ENCODE measurements around the gene AMDHD1. TPM values are rescaled to one million over a fixed set of nuclear protein-coding genes. Genes with fewer than 3 reads are reported as not detected.

Gene AMDHD1
- total and polyA plus RNA-seq, 5 experiments from 2014 or later: 0.27 to 2.2 (median 1.2) TPM

DNA sequence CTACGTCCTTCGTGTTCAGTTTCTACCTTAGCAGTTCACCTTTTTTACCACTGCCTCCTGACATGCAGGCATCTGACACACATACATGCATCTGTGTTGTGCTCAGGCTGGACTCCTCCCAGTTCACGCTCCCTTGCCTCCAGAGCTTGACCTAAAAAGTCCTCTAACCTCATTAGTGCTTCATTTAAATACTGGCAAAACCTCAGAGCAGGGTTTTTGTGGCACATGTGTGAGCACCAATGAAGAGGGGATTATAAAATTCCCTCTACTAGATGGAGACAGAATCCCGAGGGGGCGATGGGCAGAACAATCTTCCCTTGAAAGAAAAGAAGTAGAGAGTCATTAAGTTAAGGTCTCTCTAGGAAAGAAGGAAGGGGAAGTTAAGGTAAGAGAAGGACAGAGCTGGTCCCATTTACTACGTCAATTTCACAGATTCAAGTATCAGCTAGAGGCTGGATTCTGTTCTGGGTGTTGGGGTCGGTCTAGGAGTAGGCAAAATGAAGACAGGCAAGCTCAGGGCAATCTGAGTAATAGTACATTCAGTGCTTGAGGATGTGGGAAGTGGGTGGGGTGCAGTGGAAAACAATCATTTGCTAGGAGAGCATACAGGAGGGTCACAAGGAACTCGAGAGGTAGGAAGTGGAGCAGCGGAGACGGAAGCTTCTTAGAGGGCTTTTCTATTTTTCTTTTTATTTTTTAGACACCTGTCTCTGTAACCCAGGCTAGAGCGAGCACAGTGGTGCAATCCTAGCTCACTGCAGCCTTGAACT, 45.6 kb downstream of the AMDHD1 start:
- no peak for DNase-seq
- no peaks in the 10 kb centered on the region for H3K27me3 Mint-ChIP-seq
- H3K9me3 Mint-ChIP-seq: no peaks in the 10 kb centered on the region
- H3K27ac Mint-ChIP-seq: no peak overlapping the region
- POLR2A ChIA-PET: no interaction called here
- H3K36me3 Mint-ChIP-seq: peaks cover 0 to 6% (median 6%) of the 10 kb centered on the region in 3 donors
- H3K4me1 Mint-ChIP-seq: no peaks in the 10 kb centered on the region
- ATAC-seq: no peak
- H3K4me3 Mint-ChIP-seq: no peak overlapping the region

DNA sequence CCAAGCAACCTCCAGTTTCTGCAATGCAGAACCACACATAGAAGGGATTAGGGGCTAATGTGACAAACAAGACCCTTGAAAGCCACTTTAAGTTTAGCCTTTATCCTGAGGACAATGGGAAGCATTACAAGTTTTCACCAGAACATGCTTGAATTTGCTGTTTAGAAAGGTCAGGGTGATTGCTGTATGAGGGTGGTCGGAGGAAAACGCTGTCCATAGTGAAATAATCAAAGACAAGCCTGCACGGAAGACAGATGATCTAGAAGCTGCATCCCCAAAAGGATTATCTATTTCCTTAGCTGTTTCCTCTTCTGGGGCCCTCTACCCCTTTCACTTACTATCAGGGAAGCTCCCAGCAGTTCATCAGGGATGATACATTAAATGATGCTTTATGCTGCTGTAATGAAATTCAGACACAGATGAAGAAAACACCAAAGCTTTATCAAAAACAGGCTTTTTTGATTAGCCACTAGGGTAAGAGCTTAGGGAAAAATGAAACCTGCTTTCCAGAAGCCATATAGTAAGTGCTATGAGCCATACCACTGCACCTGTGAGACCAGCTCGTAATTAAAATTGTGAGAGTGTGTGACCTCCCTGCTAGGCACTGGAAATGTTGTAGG, 46.5 kb downstream of the AMDHD1 start:
- Mint-ChIP-seq H3K4me1 (no peaks in the 10 kb centered on the region), H3K4me3 (no peak overlapping the region), H3K9me3 (no peaks in the 10 kb centered on the region), H3K27me3 (no peaks in the 10 kb centered on the region), H3K27ac (no peak overlapping the region), H3K36me3 (peaks cover 0 to 6% (median 6%) of the 10 kb centered on the region in 3 donors)
- no peak for DNase-seq
- POLR2A ChIA-PET: no interaction called here
- ATAC-seq: no peak

- H3K27ac Mint-ChIP-seq: no peak overlapping the region
- ATAC-seq (no peak), DNase-seq (no peak)
- no peaks in the 10 kb centered on the region for H3K9me3 Mint-ChIP-seq
- POLR2A ChIA-PET: no interaction called here
- no peaks in the 10 kb centered on the region for H3K27me3 Mint-ChIP-seq
- peaks cover 0 to 6% (median 6%) of the 10 kb centered on the region in 3 donors for H3K36me3 Mint-ChIP-seq
- H3K4me3 Mint-ChIP-seq: no peak overlapping the region
- H3K4me1 Mint-ChIP-seq: no peaks in the 10 kb centered on the region
Observed at GRCh38 chr12:95990136-95990535, 47.0 kb downstream of the AMDHD1 start.

GRCh38 chr12:95993907-95994306, 50.8 kb downstream of the AMDHD1 start:
- H3K9me3 Mint-ChIP-seq: no peaks in the 10 kb centered on the region
- H3K4me3 Mint-ChIP-seq: no peak overlapping the region
- H3K27me3 Mint-ChIP-seq: no peaks in the 10 kb centered on the region
- POLR2A ChIA-PET: no interaction called here
- peaks cover 2 to 6% (median 4%) of the 10 kb centered on the region in 4 donors for H3K4me1 Mint-ChIP-seq
- H3K36me3 Mint-ChIP-seq: peaks cover 0 to 11% (median 4%) of the 10 kb centered on the region in 3 donors
- DNase-seq (no peak), ATAC-seq (no peak)
- no peak overlapping the region for H3K27ac Mint-ChIP-seq

DNA sequence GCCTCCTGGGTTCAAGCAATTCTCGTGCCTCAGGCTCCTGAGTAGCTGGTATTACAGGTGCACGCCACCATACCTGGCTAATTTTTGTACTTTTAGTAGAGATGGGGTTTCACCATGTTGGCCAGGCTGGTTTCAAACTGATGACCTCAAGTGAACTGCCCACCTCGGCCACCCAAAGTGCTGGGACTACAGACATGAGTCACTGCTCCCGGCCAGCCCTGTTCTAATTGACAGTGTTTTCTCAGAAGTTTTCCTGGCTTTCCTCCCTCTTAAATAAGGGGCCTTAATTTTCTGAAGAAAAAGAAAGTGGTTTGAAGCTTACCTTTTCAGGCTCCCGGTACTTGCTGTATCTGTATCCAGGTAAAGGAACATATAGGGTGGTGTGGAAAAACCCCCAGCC, 51.3 kb downstream of the AMDHD1 start:
- DNase-seq: no peak
- Mint-ChIP-seq H3K4me3 (no peak overlapping the region), H3K27ac (no peak overlapping the region), H3K36me3 (peaks cover 0 to 11% (median 4%) of the 10 kb centered on the region in 3 donors), H3K4me1 (peaks cover 2 to 7% (median 5%) of the 10 kb centered on the region in 4 donors), H3K27me3 (no peaks in the 10 kb centered on the region), H3K9me3 (no peaks in the 10 kb centered on the region)
- POLR2A ChIA-PET: no interaction called here
- ATAC-seq: no peak

DNA sequence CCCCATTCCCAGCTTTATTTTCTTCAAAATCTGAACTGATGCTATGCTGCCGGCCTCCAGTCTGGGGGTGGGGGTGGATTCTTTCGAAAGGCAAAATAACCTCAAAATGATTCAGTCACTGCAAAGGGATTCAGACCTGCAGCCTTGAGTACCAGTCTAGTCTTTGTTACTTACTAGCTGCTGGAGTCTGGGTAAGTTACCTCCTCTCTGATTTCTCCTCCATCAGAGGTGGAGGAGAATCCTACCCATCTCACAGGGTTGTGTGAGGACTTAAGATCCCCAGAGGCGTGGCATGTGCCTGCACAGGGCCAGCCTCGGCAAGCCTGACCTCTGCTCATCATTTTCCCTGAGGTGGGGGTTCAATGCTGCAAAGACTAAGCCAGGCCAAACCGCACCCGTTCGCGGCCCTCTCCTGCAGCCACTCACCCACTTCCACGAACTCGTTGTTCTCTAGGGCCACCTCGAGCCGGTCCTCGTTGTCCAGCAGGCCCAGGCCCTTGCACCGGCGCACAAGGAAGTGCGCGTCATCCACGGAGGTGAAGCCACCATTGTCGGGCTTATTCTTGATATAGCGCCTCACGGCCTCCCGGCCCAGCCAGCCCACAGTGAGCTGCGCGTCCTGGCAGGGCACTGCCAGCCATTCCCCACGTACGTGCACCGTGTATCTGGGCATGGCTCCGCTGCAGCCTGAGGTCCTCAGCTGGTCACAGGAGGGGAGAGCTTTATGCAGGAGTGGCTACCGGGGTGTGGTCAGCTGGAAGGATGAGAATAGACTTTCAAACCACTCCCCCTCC, 52.3 kb downstream of the AMDHD1 start:
- Mint-ChIP-seq H3K27me3 (no peaks in the 10 kb centered on the region), H3K27ac (no peak overlapping the region), H3K36me3 (peaks cover 0 to 17% (median 4%) of the 10 kb centered on the region in 3 donors), H3K9me3 (no peaks in the 10 kb centered on the region), H3K4me1 (peaks cover 2 to 7% (median 5%) of the 10 kb centered on the region in 4 donors), H3K4me3 (no peak overlapping the region)
- POLR2A ChIA-PET: no interaction called here
- ATAC-seq: no peak
- no peak for DNase-seq

DNA sequence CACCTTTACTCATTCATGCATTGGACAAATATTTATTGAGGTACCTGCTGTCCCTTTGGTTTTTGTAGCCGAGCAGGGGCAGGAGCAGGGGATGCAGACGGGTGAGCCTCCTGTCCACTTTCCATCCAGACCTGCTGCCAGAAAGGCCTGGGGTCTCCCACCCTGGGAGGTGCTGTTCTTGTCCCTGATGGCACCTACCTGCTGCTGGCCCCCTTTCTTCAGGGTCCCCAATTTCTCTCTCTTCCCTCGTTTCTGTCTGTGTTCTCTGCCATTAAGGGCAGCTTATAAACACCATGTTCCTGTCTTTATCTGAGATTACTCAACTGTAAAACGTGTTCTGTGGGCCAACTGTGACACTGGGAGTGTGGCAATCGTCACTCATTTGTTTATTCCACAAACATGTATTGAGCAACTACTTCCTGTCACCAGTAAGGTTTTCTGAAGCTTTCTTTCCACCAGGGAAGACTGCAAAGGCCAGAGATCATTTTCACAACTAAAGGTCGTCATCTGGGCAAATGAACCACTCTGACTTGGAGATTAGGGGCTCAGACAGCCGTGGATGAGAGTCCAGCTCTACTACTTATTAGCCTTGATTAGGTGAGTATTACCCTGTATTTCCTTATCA, 53.0 kb downstream of the AMDHD1 start, which contains the start of gene HAL:
TSS of gene HAL (minus strand) at position 311 of the 625 bp plus-strand sequence. CDS start 434 bp downstream, outside the sequence.
- ATAC-seq (no peak), DNase-seq (no peak)
- H3K27me3 Mint-ChIP-seq: no peaks in the 10 kb centered on the region
- peak within 1 kb of the TSS in 1 of 10 donors; percentile 21 for H3K4me3 Mint-ChIP-seq
- H3K27ac Mint-ChIP-seq: peak within 1 kb of the TSS in 1 of 10 donors; percentile 49
- H3K9me3 Mint-ChIP-seq: no peaks in the 10 kb centered on the region
- POLR2A ChIA-PET: no interaction called here
- peaks cover 0 to 24% (median 4%) of the 10 kb centered on the region in 3 donors for H3K36me3 Mint-ChIP-seq
- peaks cover 2 to 7% (median 5%) of the 10 kb centered on the region in 4 donors for H3K4me1 Mint-ChIP-seq

- H3K9me3 Mint-ChIP-seq: no peaks in the 10 kb centered on the region
- no peaks in the 10 kb centered on the region for H3K27me3 Mint-ChIP-seq
- POLR2A ChIA-PET: no interaction called here
- H3K4me1 Mint-ChIP-seq: peaks cover 2 to 7% (median 5%) of the 10 kb centered on the region in 4 donors
- peak overlapping the region in 1 of 10 donors; percentile 49 for H3K27ac Mint-ChIP-seq
- no peak for DNase-seq
- no peak overlapping the region for H3K4me3 Mint-ChIP-seq
- H3K36me3 Mint-ChIP-seq: peaks cover 0 to 25% (median 4%) of the 10 kb centered on the region in 3 donors
- ATAC-seq: no peak
Observed at GRCh38 chr12:95997276-95997675, 54.1 kb downstream of the AMDHD1 start.

DNA sequence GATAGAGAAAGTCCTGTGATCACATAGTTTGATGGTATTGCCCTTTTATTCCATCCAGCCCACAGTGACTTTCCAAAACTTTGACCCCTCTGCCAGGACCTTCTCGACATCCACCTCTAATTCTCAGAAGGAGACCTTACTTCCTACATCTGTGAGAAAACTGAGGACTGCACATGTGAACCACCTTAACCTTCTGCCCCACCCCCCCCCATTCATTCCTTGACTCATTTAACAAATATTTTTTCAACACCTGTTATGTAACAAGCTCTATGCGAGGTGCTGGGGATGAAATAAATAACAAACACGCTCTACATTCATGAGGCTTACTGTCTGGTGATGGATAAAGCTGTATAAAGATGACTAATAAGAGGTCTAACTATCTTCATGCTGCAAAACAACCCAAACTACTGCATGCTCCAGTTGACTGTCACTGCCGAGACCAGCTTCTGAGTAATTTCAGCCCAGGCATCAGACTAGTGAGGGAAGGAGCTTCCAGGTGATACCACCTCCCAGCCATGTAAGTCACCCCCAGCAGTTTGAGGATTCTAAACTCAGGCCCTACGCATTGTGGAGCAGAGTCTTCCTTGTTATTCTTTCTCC, 54.9 kb downstream of the AMDHD1 start:
- Mint-ChIP-seq H3K27me3 (no peaks in the 10 kb centered on the region), H3K27ac (no peak overlapping the region), H3K36me3 (peaks cover 0 to 30% (median 4%) of the 10 kb centered on the region in 3 donors), H3K4me3 (no peak overlapping the region), H3K9me3 (no peaks in the 10 kb centered on the region), H3K4me1 (peaks cover 2 to 7% (median 5%) of the 10 kb centered on the region in 4 donors)
- POLR2A ChIA-PET: interaction anchor here (1.0 to 1.5 kb wide), 2 partner anchors 38 to 80 kb away, joined by 3 to 5 read pairs; partner anchors contain the start of gene LTA4H
- ATAC-seq (no peak), DNase-seq (no peak)

- H3K9me3 Mint-ChIP-seq: no peaks in the 10 kb centered on the region
- DNase-seq (peak in 9 of 10 donors; percentile 11 to 67 (median 49)), ATAC-seq (peak; percentile 99)
- POLR2A ChIA-PET: interaction anchor here (0.6 to 1.5 kb wide), 4 partner anchors 25 to 82 kb away, joined by 3 to 5 read pairs (median 3); partner anchors contain the start of gene LTA4H
- H3K27me3 Mint-ChIP-seq: no peaks in the 10 kb centered on the region
- peak overlapping the region in 5 of 10 donors; percentile 8 to 53 (median 33) for H3K27ac Mint-ChIP-seq
- H3K4me1 Mint-ChIP-seq: peaks cover 2 to 7% (median 5%) of the 10 kb centered on the region in 4 donors
- no peak overlapping the region for H3K4me3 Mint-ChIP-seq
- H3K36me3 Mint-ChIP-seq: peaks cover 0 to 32% (median 4%) of the 10 kb centered on the region in 3 donors
Observed at GRCh38 chr12:95998611-95999286, 55.6 kb downstream of the AMDHD1 start.

- no peak overlapping the region for H3K4me3 Mint-ChIP-seq
- peaks cover 2 to 7% (median 5%) of the 10 kb centered on the region in 4 donors for H3K4me1 Mint-ChIP-seq
- POLR2A ChIA-PET: no interaction called here
- H3K27ac Mint-ChIP-seq: no peak overlapping the region
- H3K36me3 Mint-ChIP-seq: peaks cover 0 to 38% (median 7%) of the 10 kb centered on the region in 3 donors
- H3K27me3 Mint-ChIP-seq: no peaks in the 10 kb centered on the region
- DNase-seq (no peak), ATAC-seq (no peak)
- H3K9me3 Mint-ChIP-seq: no peaks in the 10 kb centered on the region
Observed at GRCh38 chr12:95999484-95999883, 56.4 kb downstream of the AMDHD1 start.
